Common myeloid progenitor, CD34-positive (primary cell): ENCODE measurements around the gene TENM3.

Experiments used
- CTCF ChIA-PET: fragments of 350-600 bp; sonication (Branson Sonifier 250); formaldehyde crosslinking; loops from one replicate; lab custom pipeline; 2021; ENCODE audit warnings: antibody characterized with exemption; lab: Charles Lee
- POLR2A ChIA-PET: fragments of 350-600 bp; sonication (Branson Sonifier 250); formaldehyde crosslinking; loops from one replicate; lab custom pipeline; 2021; ENCODE audit warnings: antibody characterized with exemption; lab: Charles Lee
- DNase-seq, 3 donors: peaks; one replicate each; pipeline versions ENCODE4 v3.0.0 to v3.0.0-alpha.2; 2013
- H3K27ac ChIP-seq, 2 experiments: 1 replicate in 1 of 2; 2 replicates in 1 of 2; pipeline ENCODE4 v1.7.0; 2013; ENCODE audit warnings: inconsistent platforms in 2 of 2, low read length in 2 of 2, mild to moderate bottlenecking in 2 of 2, low read depth in 1 of 2, moderate library complexity in 1 of 2; ENCODE audit not compliant: severe bottlenecking in 2 of 2, insufficient read depth in 1 of 2, poor library complexity in 1 of 2
- H3K27me3 ChIP-seq, 5 experiments: replicated peaks in 2 of 5; 1 replicate in 3 of 5; 2 replicates in 2 of 5; pipeline versions ENCODE4 v1.6.1 to v1.7.0; 2013; ENCODE audit warnings: low read length in 4 of 5, mild to moderate bottlenecking in 2 of 5, moderate library complexity in 2 of 5, inconsistent platforms in 1 of 5; ENCODE audit not compliant: insufficient read depth in 5 of 5, control insufficient read depth in 4 of 5
- H3K36me3 ChIP-seq, 4 experiments: 1 replicate in 2 of 4; 2 replicates in 2 of 4; pipeline versions ENCODE4 v1.6.1 to v1.7.0; 2013; ENCODE audit warnings: low read length in 3 of 4, control low read depth in 1 of 4, mild to moderate bottlenecking in 1 of 4; ENCODE audit not compliant: control insufficient read depth in 4 of 4, insufficient read depth in 4 of 4
- H3K4me1 ChIP-seq, 4 experiments: 1 replicate in 3 of 4; 2 replicates in 1 of 4; pipeline versions ENCODE4 v1.6.1 to v1.7.1; 2013; ENCODE audit warnings: low read length in 3 of 4, mild to moderate bottlenecking in 3 of 4, control low read depth in 1 of 4, inconsistent platforms in 1 of 4, moderate library complexity in 1 of 4; ENCODE audit not compliant: control insufficient read depth in 4 of 4, insufficient read depth in 4 of 4; ENCODE audit errors: control extremely low read depth in 1 of 4
- H3K4me3 ChIP-seq, 7 experiments: 1 replicate in 4 of 7; 2 replicates in 3 of 7; pipeline versions ENCODE4 v1.5.1 to v1.7.0; 2013; ENCODE audit warnings: mild to moderate bottlenecking in 7 of 7, low read length in 6 of 7, moderate library complexity in 6 of 7, inconsistent platforms in 2 of 7, low read depth in 2 of 7, control low read depth in 1 of 7; ENCODE audit not compliant: insufficient read depth in 4 of 7, control insufficient read depth in 1 of 7; ENCODE audit errors: extremely low read depth in 1 of 7
- H3K9me3 ChIP-seq, 5 experiments: 1 replicate in 4 of 5; 2 replicates in 1 of 5; pipeline versions ENCODE4 v1.6.1 to v1.7.1; 2013; ENCODE audit warnings: low read length in 4 of 5, mild to moderate bottlenecking in 2 of 5, inconsistent platforms in 1 of 5, low read depth in 1 of 5, moderate library complexity in 1 of 5; ENCODE audit not compliant: control insufficient read depth in 4 of 5, insufficient read depth in 2 of 5; ENCODE audit errors: control extremely low read depth in 1 of 5
- WGBS: methylation state at CpG from one replicate; pipeline ENCODE4 v1.1.5; 2013; ENCODE audit not compliant: insufficient coverage; 5-methylcytosine and 5-hydroxymethylcytosine counted together

Gene TENM3

GRCh38 chr4:182555997-182556418 is 312.8 kb downstream of the TENM3 start:
- CTCF ChIA-PET: no interaction called here

GRCh38 chr4:182556580-182556979 is 313.4 kb downstream of the TENM3 start:
- H3K4me1 ChIP-seq: no peaks in the 10 kb centered on the region
- CTCF ChIA-PET: no interaction called here
- WGBS: no CpG with 5 or more reads among the region's 3 CpGs
- H3K4me3 ChIP-seq: no peak overlapping the region
- no peaks in the 10 kb centered on the region for H3K36me3 ChIP-seq
- POLR2A ChIA-PET: no interaction called here
- peaks cover 0 to 10% (median 4%) of the 10 kb centered on the region in 5 experiments for H3K27me3 ChIP-seq
- no peak for DNase-seq
- H3K9me3 ChIP-seq: no peaks in the 10 kb centered on the region
- H3K27ac ChIP-seq: no peak overlapping the region

More at GRCh38 chr4:182555997-182556418, 312.8 kb downstream of the TENM3 start:
- H3K4me3 ChIP-seq: no peak overlapping the region
- H3K27me3 ChIP-seq: peaks cover 0 to 10% (median 4%) of the 10 kb centered on the region in 5 experiments
- POLR2A ChIA-PET: no interaction called here
- no peaks in the 10 kb centered on the region for H3K4me1 ChIP-seq
- no peaks in the 10 kb centered on the region for H3K36me3 ChIP-seq
- H3K9me3 ChIP-seq: no peaks in the 10 kb centered on the region
- H3K27ac ChIP-seq: no peak overlapping the region
- 82% methylated on average over 1 of the region's 1 CpG for WGBS
- DNase-seq: no peak

GRCh38 chr4:182560358-182560757 is 317.2 kb downstream of the TENM3 start:
- ChIA-PET POLR2A (no interaction called here), CTCF (no interaction called here)
- H3K27ac ChIP-seq: no peak overlapping the region
- no peaks in the 10 kb centered on the region for H3K36me3 ChIP-seq
- no peaks in the 10 kb centered on the region for H3K4me1 ChIP-seq
- no peak overlapping the region for H3K4me3 ChIP-seq
- no peaks in the 10 kb centered on the region for H3K9me3 ChIP-seq
- 38% methylated on average over 3 of the region's 4 CpGs for WGBS
- H3K27me3 ChIP-seq: peaks cover 0 to 9% (median 3%) of the 10 kb centered on the region in 5 experiments
- no peak for DNase-seq

- no peaks in the 10 kb centered on the region for H3K4me1 ChIP-seq
- ChIA-PET CTCF (no interaction called here), POLR2A (no interaction called here)
- WGBS: 100% methylated on average over 1 of the region's 3 CpGs
- DNase-seq: no peak
- H3K4me3 ChIP-seq: no peak overlapping the region
- H3K27me3 ChIP-seq: peaks cover 0 to 9% (median 3%) of the 10 kb centered on the region in 5 experiments
- H3K36me3 ChIP-seq: no peaks in the 10 kb centered on the region
- no peaks in the 10 kb centered on the region for H3K9me3 ChIP-seq
- no peak overlapping the region for H3K27ac ChIP-seq
Observed at GRCh38 chr4:182562350-182562749, 319.1 kb downstream of the TENM3 start.

- Histone ChIP-seq H3K9me3 (no peaks in the 10 kb centered on the region), H3K36me3 (no peaks in the 10 kb centered on the region), H3K4me3 (no peak overlapping the region), H3K27ac (no peak overlapping the region), H3K4me1 (no peaks in the 10 kb centered on the region), H3K27me3 (peaks cover 0 to 6% (median 0%) of the 10 kb centered on the region in 5 experiments)
- DNase-seq: no peak
- no CpG with 5 or more reads among the region's 4 CpGs for WGBS
- ChIA-PET CTCF (no interaction called here), POLR2A (no interaction called here)
Observed at GRCh38 chr4:182564724-182565369, 321.6 kb downstream of the TENM3 start.

- Histone ChIP-seq H3K36me3 (no peaks in the 10 kb centered on the region), H3K4me1 (no peaks in the 10 kb centered on the region), H3K27ac (no peak overlapping the region), H3K27me3 (peaks cover 0 to 2% (median 0%) of the 10 kb centered on the region in 5 experiments), H3K9me3 (no peaks in the 10 kb centered on the region), H3K4me3 (no peak overlapping the region)
- POLR2A ChIA-PET: no interaction called here
- no peak for DNase-seq
- 71% methylated on average over 4 of the region's 6 CpGs for WGBS
- CTCF ChIA-PET: no interaction called here
Observed at GRCh38 chr4:182567119-182567518, 323.9 kb downstream of the TENM3 start.

- no peaks in the 10 kb centered on the region for H3K27me3 ChIP-seq
- POLR2A ChIA-PET: no interaction called here
- no peaks in the 10 kb centered on the region for H3K4me1 ChIP-seq
- no peak overlapping the region for H3K4me3 ChIP-seq
- no peak overlapping the region for H3K27ac ChIP-seq
- DNase-seq: no peak
- H3K36me3 ChIP-seq: no peaks in the 10 kb centered on the region
- CTCF ChIA-PET: no interaction called here
- no peaks in the 10 kb centered on the region for H3K9me3 ChIP-seq
- 95% methylated on average over 3 of the region's 4 CpGs for WGBS
Observed at GRCh38 chr4:182569561-182569960, 326.4 kb downstream of the TENM3 start.
